Endodermal cell (in vitro differentiated cells): ENCODE measurements around the gene ADISSP. TPM values are rescaled to one million over a fixed set of nuclear protein-coding genes. Genes with fewer than 3 reads are reported as not detected.

ENCODE experiments used
- DNase-seq: peaks from one replicate; pipeline ENCODE4 v3.0.0-alpha.2; 2017
- H3K27ac ChIP-seq: 2 replicates; pipeline ENCODE4 v1.5.1; 2013; ENCODE audit warnings: mild to moderate bottlenecking, low read depth, low read length, moderate library complexity
- H3K27me3 ChIP-seq: 2 replicates; pipeline ENCODE4 v1.6.1; 2013; ENCODE audit warnings: mild to moderate bottlenecking, low read length, moderate library complexity; ENCODE audit not compliant: insufficient read depth, control insufficient read depth, poor library complexity, severe bottlenecking
- H3K36me3 ChIP-seq: 2 replicates; pipeline ENCODE4 v1.7.0; 2013; ENCODE audit warnings: mild to moderate bottlenecking, low read length, moderate library complexity; ENCODE audit not compliant: control insufficient read depth, insufficient read depth
- H3K4me1 ChIP-seq: one replicate; pipeline ENCODE4 v1.7.0; 2013; ENCODE audit warnings: low read length; ENCODE audit not compliant: control insufficient read depth, insufficient read depth
- H3K4me3 ChIP-seq: 2 replicates; pipeline ENCODE4 v1.5.1; 2013; ENCODE audit warnings: mild to moderate bottlenecking, low read length, moderate library complexity
- H3K9ac ChIP-seq: 2 replicates; pipeline ENCODE4 v1.6.1; 2013; ENCODE audit warnings: mild to moderate bottlenecking, low read length, moderate library complexity; ENCODE audit not compliant: poor library complexity, severe bottlenecking; ENCODE audit errors: extremely low read depth
- H3K9me3 ChIP-seq: 2 replicates; pipeline ENCODE4 v1.6.1; 2013; ENCODE audit warnings: mild to moderate bottlenecking, low read length, moderate library complexity; ENCODE audit not compliant: control insufficient read depth
- H3K27ac Mint-ChIP-seq: 2 replicates; pipeline ENCODE4 v1.8.0; 2020; ENCODE audit warnings: mixed read lengths
- H3K27me3 Mint-ChIP-seq: 2 replicates; pipeline ENCODE4 v1.8.0; 2021; ENCODE audit warnings: mild to moderate bottlenecking, mixed read lengths; ENCODE audit not compliant: insufficient read depth
- H3K36me3 Mint-ChIP-seq: 2 replicates; pipeline ENCODE4 v1.8.0; 2020; ENCODE audit warnings: low read depth, mixed read lengths
- H3K4me1 Mint-ChIP-seq: 2 replicates; pipeline ENCODE4 v1.8.0; 2020; ENCODE audit warnings: mixed read lengths
- H3K4me3 Mint-ChIP-seq: 2 replicates; pipeline ENCODE4 v1.8.0; 2020; ENCODE audit warnings: mild to moderate bottlenecking, moderate library complexity, mixed read lengths
- H3K9me3 Mint-ChIP-seq: 2 replicates; pipeline ENCODE4 v1.8.0; 2020; ENCODE audit warnings: mild to moderate bottlenecking, mixed read lengths
- WGBS, 2 experiments: methylation state at CpG; one replicate each; pipeline versions ENCODE4 v1.1.5 to v1.1.7; 2013; ENCODE audit warnings: missing lambda C conversion rate in 2 of 2, mixed read lengths in 1 of 2; ENCODE audit not compliant: insufficient coverage in 1 of 2, insufficient read length in 1 of 2; 5-methylcytosine and 5-hydroxymethylcytosine counted together
- total RNA-seq, 2 donors: library from RNA; stranded (reverse); fragmentation: NEBNext Ultra II Directional in 1 of 2; extraction: Animal tissue kit (Norgen Biotek cat#: 25700) in 1 of 2; gene quantifications; 2 replicates in 1 of 2; 3 replicates in 1 of 2; pipeline ENCODE4 v1.2.1, GENCODE V29; 2021
- TF ChIP-seq, protein P1 (sequence below): fragments of 200-600 bp; sonication (generic); conservative IDR thresholded peaks from 2 replicates; pipeline ENCODE4 v1.5.0; 2021; ENCODE audit warnings: antibody characterized with exemption, mild to moderate bottlenecking

Gene ADISSP
- total RNA-seq, 2 donors from 2014 or later = 38.8 to 43.3 TPM

DNA sequence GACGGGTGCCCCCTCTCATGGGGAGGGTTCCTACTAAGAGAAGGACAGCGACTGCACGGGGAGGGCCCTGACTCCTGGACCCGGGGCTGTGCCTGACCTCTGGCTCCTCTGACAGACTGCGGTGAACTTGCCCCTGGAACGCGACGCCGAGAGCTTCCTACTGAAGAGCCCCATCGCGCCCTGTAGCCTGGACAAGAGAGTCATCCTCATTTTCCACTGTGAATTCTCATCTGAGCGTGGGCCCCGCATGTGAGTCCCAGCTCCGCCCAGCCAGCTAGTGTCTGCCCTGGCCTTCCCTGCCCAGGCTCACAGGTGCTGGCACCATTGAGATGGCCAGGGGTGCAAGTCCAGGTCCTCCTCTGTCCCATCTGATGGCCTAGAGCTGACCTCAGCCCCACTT is 35.7 kb upstream of the ADISSP start:
- Histone ChIP-seq H3K27ac (no peak overlapping the region), H3K9ac (no peak overlapping the region), H3K36me3 (peaks cover 35% of the 10 kb centered on the region), H3K9me3 (no peaks in the 10 kb centered on the region), H3K4me3 (no peak overlapping the region), H3K4me1 (peaks cover 15% of the 10 kb centered on the region), H3K27me3 (no peaks in the 10 kb centered on the region)
- H3K27ac Mint-ChIP-seq = no peak overlapping the region
- peaks cover 43% of the 10 kb centered on the region for H3K36me3 Mint-ChIP-seq
- 91 to 93% methylated on average over 14 of the region's 14 CpGs for WGBS, 2 experiments
- H3K4me3 Mint-ChIP-seq = no peak overlapping the region
- H3K9me3 Mint-ChIP-seq = peaks cover 1% of the 10 kb centered on the region
- no peak for DNase-seq
- TF ChIP-seq, protein P1, sequence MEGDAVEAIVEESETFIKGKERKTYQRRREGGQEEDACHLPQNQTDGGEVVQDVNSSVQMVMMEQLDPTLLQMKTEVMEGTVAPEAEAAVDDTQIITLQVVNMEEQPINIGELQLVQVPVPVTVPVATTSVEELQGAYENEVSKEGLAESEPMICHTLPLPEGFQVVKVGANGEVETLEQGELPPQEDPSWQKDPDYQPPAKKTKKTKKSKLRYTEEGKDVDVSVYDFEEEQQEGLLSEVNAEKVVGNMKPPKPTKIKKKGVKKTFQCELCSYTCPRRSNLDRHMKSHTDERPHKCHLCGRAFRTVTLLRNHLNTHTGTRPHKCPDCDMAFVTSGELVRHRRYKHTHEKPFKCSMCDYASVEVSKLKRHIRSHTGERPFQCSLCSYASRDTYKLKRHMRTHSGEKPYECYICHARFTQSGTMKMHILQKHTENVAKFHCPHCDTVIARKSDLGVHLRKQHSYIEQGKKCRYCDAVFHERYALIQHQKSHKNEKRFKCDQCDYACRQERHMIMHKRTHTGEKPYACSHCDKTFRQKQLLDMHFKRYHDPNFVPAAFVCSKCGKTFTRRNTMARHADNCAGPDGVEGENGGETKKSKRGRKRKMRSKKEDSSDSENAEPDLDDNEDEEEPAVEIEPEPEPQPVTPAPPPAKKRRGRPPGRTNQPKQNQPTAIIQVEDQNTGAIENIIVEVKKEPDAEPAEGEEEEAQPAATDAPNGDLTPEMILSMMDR = no peak
- H3K4me1 Mint-ChIP-seq = peaks cover 25% of the 10 kb centered on the region
- no peaks in the 10 kb centered on the region for H3K27me3 Mint-ChIP-seq

- Mint-ChIP-seq H3K36me3 (peaks cover 43% of the 10 kb centered on the region), H3K27ac (no peak overlapping the region)
- 94 to 100% methylated on average over 5 to 11 of the region's 11 CpGs for WGBS, 2 experiments
Observed at GRCh38 chr20:3802524-3803239, 35.1 kb upstream of the ADISSP start.

GRCh38 chr20:3801846-3802245 is 34.3 kb upstream of the ADISSP start:
- H3K36me3 ChIP-seq = peaks cover 35% of the 10 kb centered on the region
- Mint-ChIP-seq H3K27ac (no peak overlapping the region), H3K27me3 (no peaks in the 10 kb centered on the region), H3K4me3 (no peak overlapping the region), H3K4me1 (peaks cover 19% of the 10 kb centered on the region), H3K36me3 (peaks cover 43% of the 10 kb centered on the region), H3K9me3 (no peaks in the 10 kb centered on the region)
- TF ChIP-seq, protein P1 = no peak
- no peak for DNase-seq
- 94 to 96% methylated on average over 13 of the region's 13 CpGs for WGBS, 2 experiments
- no peaks in the 10 kb centered on the region for H3K9me3 ChIP-seq
- no peak overlapping the region for H3K27ac ChIP-seq
- no peak overlapping the region for H3K9ac ChIP-seq
- H3K27me3 ChIP-seq = no peaks in the 10 kb centered on the region
- H3K4me3 ChIP-seq = no peak overlapping the region
- H3K4me1 ChIP-seq = peaks cover 12% of the 10 kb centered on the region

More at GRCh38 chr20:3802524-3803239, 35.1 kb upstream of the ADISSP start:
- Mint-ChIP-seq H3K4me1 (peaks cover 20% of the 10 kb centered on the region), H3K27me3 (no peaks in the 10 kb centered on the region), H3K4me3 (no peak overlapping the region), H3K9me3 (no peaks in the 10 kb centered on the region)
- H3K4me3 ChIP-seq = no peak overlapping the region
- H3K4me1 ChIP-seq = peaks cover 15% of the 10 kb centered on the region
- no peaks in the 10 kb centered on the region for H3K27me3 ChIP-seq
- H3K9ac ChIP-seq = no peak overlapping the region
- TF ChIP-seq, protein P1 = no peak
- no peak overlapping the region for H3K27ac ChIP-seq
- no peak for DNase-seq
- peaks cover 35% of the 10 kb centered on the region for H3K36me3 ChIP-seq
- no peaks in the 10 kb centered on the region for H3K9me3 ChIP-seq
